Omental fat pad (tissue), 4 donors: ENCODE data around the gene CAD. TPM values are rescaled to one million over a fixed set of nuclear protein-coding genes. Genes with fewer than 3 reads are reported as not detected.

ENCODE experiments used
- ATAC-seq: fragments of 150-250 bp; one replicate; pipeline ENCODE4 v1.9.1; 2016; ENCODE audit warnings: mild to moderate bottlenecking, moderate library complexity; ENCODE audit not compliant: low FRiP score
- DNase-seq: peaks from one replicate; pipeline ENCODE4 v3.0.0-alpha.2; 2019; ENCODE audit warnings: low spot score
- CTCF ChIP-seq, 3 donors: fragments of 450-650 bp; IDR thresholded peaks; one replicate each; pipeline ENCODE4 v1.5.1; 2016 to 2017; ENCODE audit warnings: antibody characterized with exemption in 3 of 3, mild to moderate bottlenecking in 3 of 3, moderate library complexity in 2 of 3
- total RNA-seq, 4 donors: library from RNA; depleted of rRNA; stranded (reverse); fragments of >200 nt; gene quantifications; one replicate each; pipeline ENCODE4 v1.1.0, GENCODE V29; 2016

CAD gene
- total RNA-seq, 4 donors from 2014 or later: 14.6 to 29.3 (median 24.7) TPM

- no peak for ATAC-seq
- no peak for TF ChIP-seq CTCF (IDR thresholded peaks at IDR 0.05)
- DNase-seq: no peak
Observed at GRCh38 chr2:27225526-27225925, 8.4 kb downstream of the CAD start.

GRCh38 chr2:27227501-27227900 is 10.3 kb downstream of the CAD start:
- ATAC-seq: no peak
- no peak for TF ChIP-seq CTCF (IDR thresholded peaks at IDR 0.05)

GRCh38 chr2:27231921-27232320 is 14.8 kb downstream of the CAD start:
- DNase-seq: no peak

More at GRCh38 chr2:27227501-27227900, 10.3 kb downstream of the CAD start:
- no peak for DNase-seq

GRCh38 chr2:27233341-27233740 is 16.2 kb downstream of the CAD start:
- ATAC-seq: no peak
- no peak for DNase-seq
- no peak for TF ChIP-seq CTCF (IDR thresholded peaks at IDR 0.05)

More at GRCh38 chr2:27231921-27232320, 14.8 kb downstream of the CAD start:
- TF ChIP-seq CTCF (IDR thresholded peaks at IDR 0.05): no peak
- no peak for ATAC-seq

GRCh38 chr2:27236136-27236535 is 19.0 kb downstream of the CAD start:
- DNase-seq (no peak), ATAC-seq (no peak)
- TF ChIP-seq CTCF (IDR thresholded peaks at IDR 0.05): no peak

- TF ChIP-seq CTCF (IDR thresholded peaks at IDR 0.05): no peak
- no peak for ATAC-seq
- no peak for DNase-seq
Observed at GRCh38 chr2:27236626-27237025, 19.5 kb downstream of the CAD start.

- no peak for TF ChIP-seq CTCF (IDR thresholded peaks at IDR 0.05)
- no peak for DNase-seq
Observed at GRCh38 chr2:27237341-27237945, 20.3 kb downstream of the CAD start.

More at GRCh38 chr2:27237341-27237945, 20.3 kb downstream of the CAD start:
- ATAC-seq: no peak
